HG03457 (cell line): ENCODE data around the gene NFATC4.
"Not testable (repeated sequence)": the region's sequence is repeated elsewhere in the genome, so short reads cannot be mapped to it uniquely, and the experiment has no call there.

Experiments used
- ATAC-seq: cut with Tn5 transposase; IDR thresholded peaks from one replicate; pipeline ENCODE4 v1.9.1; 2021; ENCODE audit warnings: moderate number of reproducible peaks; ENCODE audit not compliant: unreplicated experiment

Gene NFATC4

DNA sequence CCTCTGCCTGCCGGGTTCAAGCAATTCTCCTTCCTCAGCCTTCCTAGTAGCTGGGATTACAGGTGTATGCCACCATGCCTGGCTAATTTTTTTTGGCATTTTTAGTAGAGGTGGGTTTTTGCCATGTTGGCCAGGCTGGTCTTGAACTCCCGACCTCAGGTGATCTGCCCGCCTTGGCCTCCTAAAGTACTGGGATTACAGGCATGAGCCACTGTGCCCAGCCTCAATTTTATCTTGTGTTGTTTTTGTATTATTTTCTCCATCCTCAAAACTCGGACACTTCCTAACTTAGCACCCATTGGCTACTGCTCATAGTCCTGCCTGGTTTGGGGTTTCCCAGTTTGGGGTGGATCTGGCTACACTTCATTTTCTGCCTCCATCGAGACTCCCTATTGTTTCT is 19.6 kb downstream of the NFATC4 start:
- ATAC-seq = not testable (repeated sequence)

DNA sequence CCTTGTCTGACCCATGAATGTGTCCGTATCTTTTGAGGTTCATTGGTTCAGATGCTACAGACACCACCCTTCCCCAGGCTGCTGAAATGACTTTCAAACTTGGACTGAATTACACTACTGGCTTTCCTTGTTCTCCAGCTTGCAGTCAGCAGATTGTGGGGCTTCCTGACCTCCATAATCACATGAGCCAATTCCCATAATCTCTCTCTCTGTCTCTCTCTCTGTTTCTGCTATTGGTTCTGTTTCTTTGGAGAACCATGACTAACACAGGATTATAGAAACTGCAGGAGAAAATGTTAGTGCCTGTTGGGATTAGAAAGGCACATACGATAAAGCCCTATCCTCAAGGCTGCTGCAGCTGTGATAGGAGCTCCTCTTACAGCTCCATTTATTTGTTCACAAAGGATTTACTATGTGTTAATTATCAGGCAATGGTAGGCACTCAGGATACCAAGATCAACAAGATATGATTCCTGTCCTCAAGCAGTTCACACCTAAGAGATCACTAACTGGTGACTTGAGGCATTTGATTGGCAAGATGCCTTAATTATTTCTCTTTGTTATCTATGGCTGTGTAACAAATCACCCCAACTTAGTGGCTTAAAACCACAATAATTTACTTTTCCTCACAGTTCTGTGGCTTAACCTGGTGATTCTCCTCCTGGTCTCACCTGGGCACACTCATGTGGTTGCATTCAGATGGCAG is 20.6 kb downstream of the NFATC4 start:
- ATAC-seq = no peak

DNA sequence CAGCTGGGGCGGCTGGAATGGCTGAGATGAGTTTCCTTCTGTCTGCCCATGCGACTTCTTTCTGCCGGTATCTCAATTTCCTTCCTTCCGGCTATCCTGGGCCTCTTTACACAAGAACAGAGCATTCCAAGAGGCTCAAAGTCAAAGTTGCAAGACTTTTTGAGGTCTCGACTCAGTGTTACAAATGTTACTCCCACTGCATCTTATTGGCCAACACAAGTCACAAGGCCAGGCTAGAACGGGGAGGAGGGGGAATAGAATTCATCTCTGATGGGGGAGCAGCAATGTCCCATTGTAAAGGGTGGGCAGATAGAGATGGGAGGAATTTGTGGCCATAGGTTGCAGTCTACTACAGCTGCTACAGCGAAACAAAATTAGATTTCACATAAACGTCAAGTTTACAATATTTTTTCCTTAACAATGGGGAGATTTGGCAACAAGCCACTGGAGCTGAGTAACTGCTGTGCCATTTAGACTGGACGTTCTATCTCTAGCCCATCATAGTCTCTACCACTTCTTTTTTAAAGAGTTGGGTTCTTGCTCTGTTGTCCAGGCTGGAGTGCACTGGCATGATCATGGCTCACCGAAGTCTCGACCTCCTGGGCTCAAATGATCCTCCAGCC is 21.4 kb downstream of the NFATC4 start:
- no peak for ATAC-seq

DNA sequence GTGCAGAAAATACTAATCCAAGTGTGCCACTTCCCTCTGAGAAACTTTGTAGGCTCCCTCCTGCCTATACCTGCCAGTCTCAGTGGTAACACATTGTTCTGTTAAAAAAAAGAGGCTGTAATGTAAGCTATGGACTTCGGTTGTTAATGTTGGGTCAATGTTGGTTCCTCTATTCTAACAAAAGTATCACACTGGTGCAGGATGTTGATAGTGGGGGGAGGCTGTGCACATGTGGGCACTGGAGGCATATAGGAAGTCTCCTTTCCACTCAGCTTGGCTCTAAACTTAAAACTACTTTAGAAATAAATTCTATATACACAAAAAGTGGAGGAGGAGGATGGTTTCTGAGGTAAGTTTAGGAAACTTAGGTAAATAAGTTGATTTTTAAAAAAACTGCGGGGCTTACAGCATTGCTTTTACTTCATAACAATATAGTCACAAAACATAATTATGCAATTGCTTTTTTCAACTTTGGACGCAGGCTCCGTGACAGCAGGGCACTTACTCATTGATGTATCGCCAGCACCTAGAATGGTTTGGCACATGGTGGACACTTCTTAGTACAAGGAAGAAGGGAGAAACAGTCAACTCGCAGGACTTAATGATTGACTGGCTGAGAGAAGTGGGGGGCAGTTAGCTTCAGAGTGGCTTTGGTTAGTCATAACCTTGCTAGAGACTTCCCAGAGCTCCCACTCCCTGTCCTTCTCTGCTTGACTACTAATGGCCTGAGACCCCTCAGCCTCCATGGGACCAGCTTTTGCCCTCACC is 22.9 kb downstream of the NFATC4 start:
- ATAC-seq = no peak

DNA sequence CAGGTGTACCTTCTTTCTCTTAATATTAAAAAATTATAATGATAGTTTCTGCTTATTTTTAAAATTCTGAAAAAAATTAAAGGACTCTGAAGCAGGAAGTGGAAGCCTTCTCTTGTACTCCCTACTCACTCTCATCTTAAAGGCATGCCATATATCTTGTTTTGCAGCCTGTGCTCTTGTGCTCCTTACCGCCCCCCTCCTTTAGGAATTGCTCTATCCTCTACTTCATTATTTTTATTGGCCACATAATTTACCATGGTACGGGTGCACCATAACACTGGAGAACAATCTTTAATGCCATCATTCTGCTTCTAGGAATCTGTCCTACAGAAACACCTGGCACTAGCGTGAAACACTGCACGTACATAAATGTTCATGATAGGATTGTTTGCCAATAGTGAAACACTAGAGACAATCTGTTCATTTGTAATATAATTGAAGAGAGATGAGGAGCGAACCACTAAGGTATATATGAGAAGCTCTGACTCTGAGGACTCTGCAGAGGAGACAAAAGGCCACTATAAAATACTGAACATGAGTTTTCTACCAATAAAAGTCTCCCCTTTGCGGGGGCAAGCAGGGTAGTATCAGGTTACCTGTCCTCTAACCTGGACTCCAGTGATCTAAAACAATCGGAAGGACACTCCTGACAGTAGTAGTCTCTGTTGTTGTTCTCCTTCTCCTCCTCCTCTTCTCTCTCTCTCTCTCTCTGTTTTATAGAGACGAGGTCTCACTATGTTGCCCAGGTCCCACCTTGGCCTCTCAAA is 24.5 kb downstream of the NFATC4 start:
- no peak for ATAC-seq

DNA sequence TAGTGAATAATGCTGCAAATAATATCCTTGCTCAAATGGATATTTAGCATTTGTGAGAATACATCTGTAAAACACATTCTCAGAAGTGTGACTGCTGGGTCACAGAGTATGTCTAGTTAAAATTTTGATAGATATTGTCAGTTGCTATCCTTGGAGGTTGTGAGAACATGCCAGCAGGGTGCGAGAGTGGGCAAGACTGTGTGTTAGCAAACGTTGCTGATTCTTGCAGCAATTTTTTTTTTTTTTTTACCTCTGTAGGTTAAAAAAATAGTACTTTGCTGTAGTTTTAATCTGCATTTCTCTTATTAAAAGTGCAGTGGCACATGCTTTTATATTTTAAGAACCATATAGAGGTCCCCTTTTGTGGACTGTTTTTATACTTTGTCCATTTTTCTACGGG is 26.3 kb downstream of the NFATC4 start:
- no peak for ATAC-seq

DNA sequence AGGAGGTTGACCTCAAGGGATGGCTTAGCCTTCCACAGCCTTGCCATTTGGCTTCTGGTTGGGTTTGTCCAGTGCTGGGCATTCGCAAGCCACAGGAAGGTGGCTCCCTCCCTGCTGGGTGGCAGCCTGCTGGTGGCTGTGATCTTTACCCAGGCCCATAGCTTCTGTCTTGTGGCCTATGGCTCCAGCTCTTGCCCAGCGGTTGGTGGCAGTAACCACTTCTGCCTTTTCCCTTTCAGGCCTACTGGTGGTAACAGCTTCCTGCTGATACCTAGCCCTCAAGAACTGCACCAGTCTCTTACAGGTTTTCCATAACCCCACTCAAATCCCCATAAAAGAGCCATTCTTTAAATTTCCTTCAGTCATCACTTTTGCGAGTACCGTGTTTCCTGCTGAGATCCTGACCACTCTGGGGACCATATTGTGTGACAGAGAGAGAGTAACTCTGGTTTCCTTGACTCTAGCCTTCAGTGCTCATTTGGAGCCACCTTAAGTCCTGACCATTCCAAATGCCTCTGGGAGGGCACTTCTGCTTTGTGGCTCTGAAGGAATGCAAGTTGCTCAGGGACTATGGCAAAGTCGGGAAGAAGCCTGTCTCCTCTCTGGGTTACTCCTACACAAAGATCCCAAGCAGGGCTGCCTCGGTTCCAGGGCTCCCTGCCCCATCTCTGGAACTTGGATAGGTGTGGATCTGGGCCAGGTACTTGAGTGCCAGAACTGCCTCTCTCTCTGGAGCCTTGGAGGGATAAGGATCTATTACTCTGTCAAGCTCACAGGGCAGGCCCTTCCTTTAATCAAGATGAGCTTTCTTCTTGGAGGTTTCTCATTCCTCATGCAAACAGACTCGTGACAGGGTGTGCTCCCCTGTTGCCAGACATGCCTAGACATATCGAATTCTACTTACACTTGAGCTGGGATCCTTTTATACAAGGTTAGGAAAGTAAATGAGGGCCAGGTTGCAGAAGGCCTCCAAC is 27.9 kb downstream of the NFATC4 start:
- ATAC-seq = no peak

DNA sequence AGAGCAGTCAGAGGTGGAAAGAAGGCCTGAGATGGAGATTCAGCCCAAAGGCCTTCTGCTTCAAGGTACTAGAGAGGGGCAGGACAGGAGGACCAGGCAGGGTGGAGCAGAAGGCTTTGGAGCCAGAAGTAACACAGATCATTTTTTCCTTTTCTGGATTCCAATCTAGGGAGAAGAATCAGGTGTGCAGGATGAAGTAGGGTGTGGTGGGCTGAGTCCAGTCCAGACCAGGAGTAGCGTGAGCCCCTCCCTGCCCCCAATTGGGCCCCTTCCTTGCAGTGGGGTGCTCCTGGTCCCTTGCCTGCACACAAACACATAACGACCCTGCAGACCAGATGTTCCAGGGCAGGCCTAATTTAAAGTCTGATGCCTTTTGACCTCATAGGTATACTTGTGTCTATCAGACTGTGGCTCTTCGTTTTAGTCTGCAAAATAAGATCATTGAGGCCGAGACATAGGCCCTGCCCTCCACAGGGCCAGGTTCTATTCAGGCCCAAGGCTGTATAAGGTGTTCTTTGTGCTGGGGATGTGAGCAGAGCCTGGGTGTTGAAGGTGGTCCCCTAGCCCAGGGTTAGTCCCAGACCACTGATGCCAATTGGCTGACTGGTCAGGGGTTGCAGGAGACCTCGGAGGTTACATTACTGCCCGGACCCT is 29.8 kb downstream of the NFATC4 start:
- ATAC-seq = no peak

DNA sequence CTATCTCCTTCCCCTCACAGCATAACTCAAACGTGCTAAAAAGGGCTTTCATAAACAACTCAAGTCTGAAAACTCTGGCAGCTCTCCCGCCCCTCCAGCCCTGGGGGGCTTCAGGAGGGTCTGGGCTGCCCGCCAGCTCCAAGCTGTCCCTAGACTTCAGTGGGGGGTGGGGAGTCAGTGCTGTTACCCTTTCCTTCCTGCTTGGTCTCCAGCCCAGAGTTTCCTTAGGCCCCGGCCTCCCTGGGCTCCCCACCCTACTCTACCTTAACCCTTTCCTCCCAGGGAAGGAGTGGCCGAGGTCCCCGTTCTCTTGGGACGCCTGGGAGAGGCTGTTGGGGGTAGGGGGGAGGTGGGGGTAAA is 30.3 kb downstream of the NFATC4 start:
- ATAC-seq = no peak

DNA sequence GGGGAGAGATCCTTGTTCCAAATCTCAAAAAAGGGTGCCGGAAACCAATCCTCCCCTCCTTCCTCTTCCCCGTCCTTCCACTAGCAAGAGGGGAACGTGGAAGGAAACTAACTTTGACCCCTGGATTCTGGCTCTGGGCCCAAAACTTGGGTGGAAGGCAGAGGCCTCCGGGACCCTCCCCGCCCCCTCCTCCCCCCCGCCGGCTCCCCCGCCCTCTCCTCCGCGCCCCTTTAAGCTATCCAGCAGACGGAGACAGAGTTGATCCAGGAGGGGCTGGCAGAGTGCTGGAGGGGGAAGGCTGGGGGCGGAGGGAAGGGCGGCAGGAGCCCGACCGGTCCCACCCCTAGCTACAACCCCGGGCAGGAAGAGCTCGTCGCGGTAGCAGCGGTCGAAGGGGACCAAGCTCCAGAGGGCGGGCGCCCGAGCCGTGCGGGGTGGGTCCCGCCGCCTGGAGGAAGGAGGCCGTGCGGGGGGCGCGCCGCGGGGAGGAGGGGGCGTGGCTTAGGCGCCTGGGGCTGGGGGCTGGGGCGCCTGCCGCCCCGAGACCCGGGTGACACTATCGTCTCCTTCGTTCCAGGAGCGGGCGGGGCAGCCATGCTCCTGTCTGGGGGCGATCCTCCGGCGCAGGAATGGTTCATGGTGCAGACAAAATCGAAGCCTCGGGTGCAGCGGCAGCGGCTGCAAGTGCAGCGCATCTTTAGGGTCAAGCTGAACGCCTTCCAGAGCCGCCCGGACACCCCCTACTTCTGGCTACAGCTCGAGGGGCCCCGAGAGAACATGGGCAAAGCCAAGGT is 30.9 kb downstream of the NFATC4 start, which contains the start of gene NYNRIN:
NYNRIN (plus strand) TSS at position 351 of the 794 bp plus-strand sequence; CDS start at position 595, 244 bp downstream.
- no peak for ATAC-seq

DNA sequence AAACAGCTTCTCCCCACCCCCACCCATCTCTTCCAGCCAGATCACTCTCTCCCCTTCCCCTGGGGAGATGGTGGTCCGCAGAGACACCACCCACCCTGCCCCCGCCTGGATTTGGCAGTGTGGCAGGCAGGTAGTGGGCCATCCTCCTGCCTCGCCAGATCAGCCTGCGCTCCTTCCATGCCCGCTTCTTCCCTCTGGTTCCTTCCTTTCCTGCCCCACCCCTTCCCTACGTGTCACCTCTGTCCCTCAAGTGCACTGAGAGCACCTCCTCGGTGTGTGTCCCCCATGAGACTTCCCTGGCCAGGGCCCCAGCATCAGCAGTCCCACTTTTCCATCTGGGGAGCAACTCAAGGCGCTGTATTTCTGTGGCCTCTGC is 31.5 kb downstream of the NFATC4 start:
- no peak for ATAC-seq

DNA sequence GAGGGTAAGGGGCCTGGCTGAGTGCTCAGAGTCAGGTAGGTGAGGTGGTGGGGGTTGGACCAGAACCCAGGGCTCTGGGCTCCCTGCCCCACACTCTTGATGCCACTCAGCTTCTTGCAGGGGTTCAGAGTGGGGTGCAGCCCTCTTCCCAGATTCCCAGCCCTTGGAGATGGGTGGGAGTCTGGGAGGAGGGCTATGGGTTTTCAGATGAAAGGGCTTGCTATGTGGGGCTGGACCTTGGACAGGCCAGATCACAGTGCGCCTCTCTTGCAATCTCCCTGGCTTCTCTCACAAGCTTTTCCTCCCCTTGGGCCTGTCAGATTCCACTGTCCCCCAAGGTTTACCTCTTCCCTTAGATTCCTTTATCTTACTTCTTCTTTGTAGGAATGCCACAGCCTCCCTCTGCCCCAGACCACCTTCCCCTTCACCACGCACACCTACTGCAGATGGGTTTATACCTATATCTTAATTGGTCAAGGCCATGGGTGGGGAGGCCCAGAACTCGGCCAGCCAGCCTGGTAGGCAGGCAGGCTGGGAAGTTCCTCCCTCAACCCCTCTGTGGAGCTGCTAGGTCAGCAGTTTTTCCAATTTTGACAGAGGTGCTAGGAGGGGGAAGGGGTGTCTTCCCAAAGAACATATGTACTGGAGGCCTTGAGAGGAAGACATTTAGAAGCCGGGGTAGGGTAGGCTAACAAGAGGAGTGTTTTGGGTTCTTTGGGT is 32.2 kb downstream of the NFATC4 start:
- ATAC-seq = no peak

DNA sequence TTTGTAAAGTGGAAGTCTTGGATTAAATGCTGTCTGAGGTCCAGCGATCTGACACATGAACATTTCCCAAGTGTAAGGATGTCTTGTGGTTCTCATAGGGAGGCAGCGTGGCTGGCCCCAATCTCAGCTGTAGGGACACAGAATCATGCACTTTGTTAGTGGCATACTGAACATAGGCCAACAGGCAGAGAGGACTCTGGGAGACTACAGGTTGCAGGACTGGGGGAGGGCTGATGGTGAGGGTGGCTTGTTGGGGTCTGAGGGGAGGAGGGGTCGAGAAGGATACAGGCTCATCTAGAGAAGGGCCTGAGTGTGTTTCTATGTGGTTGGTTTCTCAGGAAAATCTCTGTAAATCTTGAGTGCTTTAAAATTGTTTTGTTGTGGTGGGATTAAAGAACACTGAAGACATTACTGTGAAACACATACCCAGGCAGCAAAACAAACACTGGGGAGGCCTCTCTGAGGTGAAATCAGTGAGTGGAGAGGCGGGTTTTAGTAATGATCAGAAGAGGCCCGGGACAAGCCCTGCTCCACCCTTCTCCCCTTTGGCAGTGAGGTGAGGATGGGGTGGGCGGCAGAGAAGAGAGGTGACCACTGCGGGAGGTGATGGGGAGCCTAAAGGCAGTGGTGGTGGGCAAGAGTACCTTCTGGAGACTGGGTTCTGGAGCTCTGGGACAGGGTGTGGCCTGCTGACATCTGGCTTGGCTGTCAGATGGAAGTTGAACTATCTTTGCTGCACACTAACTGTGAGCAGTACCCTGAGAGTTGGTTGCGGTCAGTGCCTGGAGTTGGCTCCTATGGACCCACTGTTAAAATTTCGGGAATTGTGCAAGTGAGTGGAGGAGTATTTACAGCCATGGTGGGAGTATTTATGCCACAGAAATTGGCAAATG is 34.1 kb downstream of the NFATC4 start:
- ATAC-seq = no peak

DNA sequence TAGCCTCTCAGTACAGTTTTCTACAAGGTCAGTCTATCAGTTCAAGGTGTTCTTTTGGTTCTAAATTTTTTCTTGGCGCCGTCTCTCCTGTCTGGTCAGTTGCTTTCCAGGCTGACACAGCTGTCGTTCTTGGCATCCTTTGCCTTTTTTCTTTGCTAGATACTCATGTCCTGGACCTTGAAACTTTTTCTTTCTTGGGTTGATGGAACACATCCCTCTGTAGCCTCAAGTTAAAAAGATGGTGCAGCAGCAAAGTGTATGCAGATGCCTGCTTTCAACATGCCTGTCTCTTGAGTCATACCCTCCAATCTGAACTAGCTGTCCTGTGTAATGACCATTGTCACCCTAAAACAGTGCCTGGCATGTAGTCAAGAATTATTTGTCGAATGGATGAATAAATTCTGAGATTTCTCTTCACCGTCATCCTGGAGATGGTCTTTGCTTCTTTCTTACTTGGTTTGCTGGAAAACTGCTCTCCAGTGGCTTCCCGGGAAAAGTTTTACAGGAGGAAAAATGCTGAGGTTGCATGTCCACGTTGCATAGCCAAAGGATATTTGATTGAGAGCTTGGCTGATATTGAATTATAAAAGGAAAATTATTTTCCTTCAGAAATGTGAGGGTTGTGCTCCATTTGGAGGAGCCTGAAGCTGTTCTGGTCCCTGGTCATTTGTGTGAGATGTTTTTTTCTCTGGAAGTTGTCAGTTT is 35.5 kb downstream of the NFATC4 start:
- no peak for ATAC-seq

DNA sequence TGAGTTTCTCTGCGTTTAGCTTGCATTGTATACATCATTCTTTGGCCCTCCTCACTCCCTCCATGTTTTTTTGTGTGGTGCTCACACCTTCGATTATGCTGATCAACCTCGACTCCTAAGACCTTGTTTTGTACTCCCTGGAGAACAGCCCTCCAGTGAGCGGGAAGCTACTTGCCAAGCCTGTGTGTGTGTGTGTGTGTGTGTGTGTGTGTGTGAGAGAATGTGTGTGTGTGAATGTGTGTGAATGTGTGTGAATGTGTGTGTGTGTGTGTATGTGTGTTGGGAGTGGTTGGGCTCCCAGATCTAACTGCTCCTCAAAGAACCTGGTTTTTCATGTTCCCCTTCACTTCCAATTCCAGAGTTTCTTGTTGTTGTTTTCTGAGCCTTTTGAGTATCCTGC is 36.8 kb downstream of the NFATC4 start:
- no peak for ATAC-seq

DNA sequence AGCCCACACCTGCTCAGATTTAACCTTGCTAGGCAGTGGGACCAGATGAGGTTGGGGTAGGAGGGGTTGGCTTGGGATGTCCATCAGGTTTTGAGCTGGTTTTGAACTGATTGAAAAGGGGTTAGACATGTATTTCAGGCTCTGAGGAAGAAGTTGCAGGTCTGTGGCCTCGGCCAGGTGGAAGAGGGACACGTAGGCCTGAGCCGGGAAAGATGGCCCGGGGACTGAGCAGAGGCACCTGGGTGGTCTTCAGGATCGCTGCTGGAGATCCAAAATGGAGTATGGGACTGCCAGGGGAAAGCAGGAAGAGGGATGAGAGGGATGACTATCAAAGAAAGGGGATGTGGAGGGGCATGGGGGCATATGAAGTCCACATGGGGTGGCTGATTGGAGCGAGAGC is 38.4 kb downstream of the NFATC4 start:
- ATAC-seq = no peak
